ENCODE results near the gene CEACAM21.

CEACAM21 gene

DNA sequence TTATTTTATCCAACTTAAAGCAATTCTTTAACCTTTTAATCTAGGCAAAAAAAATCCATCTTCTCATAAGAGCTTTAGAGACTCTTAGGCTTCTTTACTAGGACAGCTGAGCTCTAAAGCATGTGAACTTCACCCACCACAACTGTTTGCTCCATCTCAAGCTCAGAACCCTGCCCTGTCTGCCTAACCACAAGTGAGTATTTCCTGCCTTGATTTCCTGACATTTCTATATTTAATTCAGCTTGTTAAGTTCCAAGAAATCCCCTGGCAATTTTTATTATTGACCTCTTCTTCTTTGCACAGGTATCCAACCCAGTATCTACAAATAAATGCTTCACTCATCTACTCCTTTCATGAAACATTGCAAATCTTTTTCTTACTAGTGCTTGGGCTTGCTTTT lies 21.1 kb upstream of the CEACAM21 start:
- DNase-seq (ENCODE audit: low read depth): no peak
- H3K4me3 ChIP-seq (ENCODE audit: low read length): no peak overlapping the region
- TF ChIP-seq, protein P1, sequence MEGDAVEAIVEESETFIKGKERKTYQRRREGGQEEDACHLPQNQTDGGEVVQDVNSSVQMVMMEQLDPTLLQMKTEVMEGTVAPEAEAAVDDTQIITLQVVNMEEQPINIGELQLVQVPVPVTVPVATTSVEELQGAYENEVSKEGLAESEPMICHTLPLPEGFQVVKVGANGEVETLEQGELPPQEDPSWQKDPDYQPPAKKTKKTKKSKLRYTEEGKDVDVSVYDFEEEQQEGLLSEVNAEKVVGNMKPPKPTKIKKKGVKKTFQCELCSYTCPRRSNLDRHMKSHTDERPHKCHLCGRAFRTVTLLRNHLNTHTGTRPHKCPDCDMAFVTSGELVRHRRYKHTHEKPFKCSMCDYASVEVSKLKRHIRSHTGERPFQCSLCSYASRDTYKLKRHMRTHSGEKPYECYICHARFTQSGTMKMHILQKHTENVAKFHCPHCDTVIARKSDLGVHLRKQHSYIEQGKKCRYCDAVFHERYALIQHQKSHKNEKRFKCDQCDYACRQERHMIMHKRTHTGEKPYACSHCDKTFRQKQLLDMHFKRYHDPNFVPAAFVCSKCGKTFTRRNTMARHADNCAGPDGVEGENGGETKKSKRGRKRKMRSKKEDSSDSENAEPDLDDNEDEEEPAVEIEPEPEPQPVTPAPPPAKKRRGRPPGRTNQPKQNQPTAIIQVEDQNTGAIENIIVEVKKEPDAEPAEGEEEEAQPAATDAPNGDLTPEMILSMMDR (conservative IDR thresholded peaks at IDR 0.05; ENCODE audit: low read length): no peak

DNA sequence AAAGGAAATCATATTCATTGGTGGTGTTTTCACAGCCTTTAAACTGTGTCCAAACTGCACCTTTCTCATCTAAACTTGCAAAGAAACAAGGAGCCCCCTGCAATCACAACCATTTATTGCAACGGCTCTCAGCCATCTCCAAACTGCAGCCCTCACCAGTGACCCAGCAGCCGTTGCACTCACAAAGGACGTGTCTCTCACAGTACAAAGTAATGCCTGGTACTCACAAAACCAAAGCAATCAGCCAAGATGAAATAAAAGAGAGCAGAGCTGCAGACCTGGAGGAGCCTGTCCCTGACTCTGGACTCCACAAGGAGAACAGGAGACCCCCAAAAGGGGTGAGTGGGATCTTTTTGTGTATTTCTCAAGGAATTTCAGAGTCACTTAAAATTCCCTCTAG lies 20.2 kb upstream of the CEACAM21 start:
- TF ChIP-seq, protein P1 (conservative IDR thresholded peaks at IDR 0.05; ENCODE audit: low read length): no peak
- no peak for DNase-seq (ENCODE audit: low read depth)
- no peak overlapping the region for H3K4me3 ChIP-seq (ENCODE audit: low read length)

DNA sequence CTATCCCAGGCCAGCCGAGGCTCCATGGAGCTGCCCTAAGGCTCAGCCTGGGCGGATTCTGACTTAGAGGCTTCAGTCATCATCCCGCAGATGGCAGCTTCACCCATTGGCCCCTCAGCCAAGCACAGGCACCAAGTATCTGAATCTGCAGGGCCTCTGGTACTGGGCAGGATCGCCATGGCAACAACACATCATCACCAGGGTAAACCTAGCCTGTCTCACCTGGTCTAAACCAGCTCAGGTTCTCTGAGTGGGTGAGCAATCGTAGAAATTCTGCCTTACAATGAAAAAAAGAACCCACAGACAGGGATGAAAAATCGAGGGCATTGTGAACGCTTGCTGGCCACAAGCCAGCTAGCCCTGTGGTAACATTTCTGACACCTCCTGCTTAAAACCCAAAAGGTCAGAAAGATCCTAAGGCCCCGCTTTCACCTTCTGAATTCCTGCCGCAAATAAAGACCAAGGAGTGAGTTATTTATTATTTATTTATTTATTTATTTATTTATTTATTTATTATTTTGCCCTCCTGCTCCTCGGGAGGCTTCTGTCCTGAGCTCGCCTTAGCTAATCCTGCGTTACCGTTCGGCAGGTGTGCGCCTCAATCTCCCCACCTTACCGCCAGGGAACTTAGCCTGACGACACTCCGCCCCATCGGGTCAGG lies 12.0 kb upstream of the CEACAM21 start:
- no peak overlapping the region for H3K4me3 ChIP-seq (ENCODE audit: low read length)
- TF ChIP-seq, protein P1 (conservative IDR thresholded peaks at IDR 0.05; ENCODE audit: low read length): no peak
- no peak for DNase-seq (ENCODE audit: low read depth)

DNA sequence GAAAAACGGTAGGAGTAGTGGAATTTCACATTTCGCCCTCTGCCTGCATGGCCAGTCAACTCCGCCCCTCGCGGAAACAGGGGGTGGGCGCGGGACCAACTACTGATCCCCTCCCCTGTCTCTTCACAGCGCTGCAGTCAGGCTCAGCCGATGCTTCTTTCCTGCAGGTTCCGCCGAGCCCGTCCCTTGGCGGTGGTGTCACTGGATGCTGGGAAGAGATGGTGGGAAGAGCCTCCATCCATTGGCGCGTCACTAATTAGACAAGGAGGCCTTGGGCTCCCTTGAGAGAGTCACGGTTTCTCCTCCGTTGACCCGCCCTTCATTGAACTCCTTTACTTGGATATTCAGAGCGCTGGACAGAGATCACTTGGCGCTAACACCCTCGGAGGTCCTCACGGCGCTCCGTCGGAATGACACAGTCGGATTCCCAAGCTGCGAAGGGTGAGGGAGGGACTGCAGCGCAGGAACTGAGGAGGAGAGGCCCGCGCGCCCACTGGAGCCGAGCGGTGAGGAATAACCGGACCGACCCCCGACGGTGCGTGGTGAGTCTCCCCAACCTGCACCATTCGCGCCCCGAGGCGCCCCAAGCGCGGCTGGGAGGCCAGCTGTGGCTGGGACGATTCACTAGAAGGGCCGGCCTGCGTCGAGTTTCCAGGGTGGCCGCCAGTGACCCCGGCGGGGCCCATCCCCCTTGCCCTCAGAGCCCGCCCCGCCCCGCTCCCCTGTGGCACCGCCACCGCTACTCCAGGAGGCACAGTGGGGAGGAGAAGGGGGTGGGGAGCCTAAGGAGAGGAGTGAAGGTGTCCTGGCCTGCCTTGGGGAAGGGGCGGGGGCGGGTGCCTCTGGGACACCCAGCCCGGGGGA lies 11.2 kb upstream of the CEACAM21 start:
- TF ChIP-seq, protein P1 (conservative IDR thresholded peaks at IDR 0.05; ENCODE audit: low read length): no peak
- no peak for DNase-seq (ENCODE audit: low read depth)
- H3K4me3 ChIP-seq (ENCODE audit: low read length): no peak overlapping the region

DNA sequence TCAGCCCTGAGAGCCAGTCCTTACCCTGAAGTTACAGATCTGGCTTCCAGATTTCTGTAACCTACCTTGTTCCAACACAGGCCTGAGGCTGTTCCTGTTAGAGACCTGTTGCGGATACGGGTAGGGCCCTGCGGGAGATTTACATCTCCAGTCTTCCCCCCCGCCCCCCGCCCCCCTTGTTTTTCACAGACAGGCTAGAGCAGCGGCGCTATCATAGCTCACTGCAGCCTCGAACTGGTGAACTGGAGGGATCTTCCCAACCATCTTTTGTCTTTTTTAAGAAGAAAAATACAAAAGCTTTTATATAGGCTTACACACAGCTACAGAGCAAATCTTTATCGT lies 10.6 kb upstream of the CEACAM21 start:
- TF ChIP-seq, protein P1 (conservative IDR thresholded peaks at IDR 0.05; ENCODE audit: low read length): no peak
- H3K4me3 ChIP-seq (ENCODE audit: low read length): no peak overlapping the region
- no peak for DNase-seq (ENCODE audit: low read depth)

DNA sequence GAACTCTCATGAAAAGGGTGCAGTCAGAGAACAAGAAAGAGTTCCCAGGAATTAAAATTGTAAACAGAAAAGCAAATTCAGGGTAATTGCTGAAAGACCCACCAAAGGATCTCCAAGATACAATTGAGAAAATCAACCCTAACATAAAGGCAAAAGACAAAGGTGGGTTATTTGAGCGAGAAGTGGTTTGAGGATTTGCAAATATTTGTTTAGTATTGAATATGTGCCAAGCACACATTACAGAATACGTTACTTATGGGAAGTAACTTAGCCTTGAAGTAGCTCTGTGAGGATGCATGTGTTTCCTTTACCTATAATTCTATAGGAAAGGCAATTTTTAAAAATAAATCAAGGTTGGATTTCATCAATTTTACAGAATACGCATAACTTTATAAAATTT lies 10.0 kb upstream of the CEACAM21 start:
- TF ChIP-seq, protein P1 (conservative IDR thresholded peaks at IDR 0.05; ENCODE audit: low read length): no peak
- no peak overlapping the region for H3K4me3 ChIP-seq (ENCODE audit: low read length)
- DNase-seq (ENCODE audit: low read depth): no peak

All from AG10803 (cell line).